Adrenal gland (tissue), 5 donors: ENCODE results near the gene RNF166.

ENCODE experiments used
- CTCF ChIP-seq, 6 experiments: fragments of 450-650 bp in 4 of 6; fragments of 200-600 bp in 2 of 6; sonication (generic) in 1 of 6; IDR thresholded peaks; 1 replicate in 5 of 6; 2 replicates in 1 of 6; pipeline versions ENCODE4 v1.5.1 to v1.8.0; 2016 to 2021; ENCODE audit warnings: antibody characterized with exemption in 6 of 6, mild to moderate bottlenecking in 2 of 6, moderate library complexity in 1 of 6
- POLR2A ChIP-seq, 2 donors: fragments of 450-650 bp; IDR thresholded peaks; one replicate each; pipeline ENCODE4 v1.6.1; 2017; ENCODE audit warnings: antibody characterized with exemption in 2 of 2, mild to moderate bottlenecking in 2 of 2, moderate library complexity in 1 of 2
- donor health status: DM: no; HTN: no; CAD: no.

GRCh38 chr16:88688013-88688778 lies 18.0 kb downstream of the RNF166 start:
- TF ChIP-seq POLR2A (IDR thresholded peaks at IDR 0.05) (no peak), CTCF (IDR thresholded peaks at IDR 0.05) (no peak)
